GM19025 (cell line): ENCODE measurements around the gene CGREF1.
A peak's percentile ranks its signal among the peaks of the same experiment; 100 is the strongest.
"Not testable (repeated sequence)": the region's sequence is repeated elsewhere in the genome, so short reads cannot be mapped to it uniquely, and the experiment has no call there.

Experiments used
- ATAC-seq: cut with Tn5 transposase; IDR thresholded peaks from one replicate; pipeline ENCODE4 v1.9.1; 2021; ENCODE audit warnings: mild to moderate bottlenecking, low read depth, moderate library complexity; ENCODE audit not compliant: unreplicated experiment

CGREF1 gene

DNA sequence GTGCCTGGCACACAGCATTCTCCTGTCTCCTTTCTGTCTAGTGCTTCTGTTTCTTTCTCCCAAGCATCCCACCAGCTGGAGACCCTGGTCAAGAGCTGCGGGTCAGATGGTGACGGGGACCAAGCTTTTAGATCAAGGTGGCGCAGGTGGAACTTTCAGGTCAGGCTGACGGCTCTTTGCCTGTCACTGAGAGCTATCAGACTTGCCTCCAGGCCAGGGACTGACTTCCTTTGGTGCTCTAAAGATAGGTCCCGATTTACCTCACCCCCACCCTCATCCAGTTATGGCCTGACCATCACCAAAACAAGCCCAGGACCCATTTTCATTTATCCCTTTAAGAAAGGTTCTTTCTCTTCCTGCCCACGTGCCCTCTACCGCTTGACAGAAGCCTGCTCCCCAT lies 41.7 kb downstream of the CGREF1 start:
- no peak for ATAC-seq

- no peak for ATAC-seq
Measured at GRCh38 chr2:27076323-27076722, 42.6 kb downstream of the CGREF1 start.

GRCh38 chr2:27075566-27075871 lies 43.4 kb downstream of the CGREF1 start:
- not testable (repeated sequence) for ATAC-seq

DNA sequence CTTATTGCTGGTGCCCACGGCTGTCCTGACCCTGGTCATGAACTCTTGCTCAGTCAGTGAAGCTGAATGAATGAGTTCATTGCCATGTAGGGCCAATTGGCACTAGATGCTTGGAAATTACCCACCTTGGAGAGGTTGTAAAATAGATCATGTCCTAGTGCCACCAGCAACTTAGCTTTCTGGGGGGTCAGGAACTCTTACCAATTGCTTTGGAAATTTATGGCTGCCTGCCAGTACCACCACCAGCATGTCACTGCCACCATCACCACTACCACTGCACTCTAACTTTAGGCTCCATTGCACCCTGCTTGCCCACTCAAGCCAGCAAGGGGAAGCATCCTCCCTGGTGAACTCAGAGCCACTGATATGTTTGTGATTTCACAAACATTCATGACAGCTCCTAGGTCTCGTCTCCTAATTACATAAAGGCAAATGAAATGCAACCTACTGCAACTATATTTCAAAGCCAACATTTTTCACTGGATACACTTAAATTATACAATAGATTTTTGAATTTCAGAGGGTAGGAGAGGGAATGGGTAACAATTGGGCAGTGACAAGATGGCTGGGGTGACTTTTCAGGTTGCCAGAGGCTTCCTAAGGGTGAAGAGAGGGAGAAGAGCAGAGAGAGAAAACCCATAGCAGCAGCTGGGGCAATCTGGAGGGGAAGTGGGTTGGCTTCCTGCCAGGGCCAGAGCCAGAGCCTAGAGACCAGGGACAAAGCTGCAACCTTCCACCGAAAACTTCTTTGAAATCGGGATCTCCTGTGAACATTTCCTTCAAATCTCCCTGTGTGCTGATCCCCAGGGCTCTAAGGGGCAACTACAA lies 44.0 kb downstream of the CGREF1 start:
- ATAC-seq = no peak

DNA sequence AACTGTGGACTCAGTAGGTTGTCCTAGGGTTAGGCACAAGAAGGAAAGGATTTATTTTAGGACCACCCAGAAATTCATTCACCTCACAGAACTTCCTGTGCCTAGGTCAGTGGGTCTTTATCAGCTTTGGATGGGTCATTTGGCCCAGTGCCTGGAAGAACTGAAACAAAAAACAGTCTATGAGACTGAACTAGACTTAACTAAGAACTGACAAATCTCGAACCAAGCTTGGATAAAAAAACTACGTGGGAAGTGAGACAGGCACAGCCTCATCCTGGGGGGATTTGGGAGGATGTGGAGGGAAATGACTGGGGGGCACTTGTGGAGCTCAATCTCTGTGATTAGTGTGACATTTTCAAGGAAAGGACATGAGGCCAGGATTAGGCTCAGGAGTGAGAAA lies 45.1 kb downstream of the CGREF1 start:
- no peak for ATAC-seq

DNA sequence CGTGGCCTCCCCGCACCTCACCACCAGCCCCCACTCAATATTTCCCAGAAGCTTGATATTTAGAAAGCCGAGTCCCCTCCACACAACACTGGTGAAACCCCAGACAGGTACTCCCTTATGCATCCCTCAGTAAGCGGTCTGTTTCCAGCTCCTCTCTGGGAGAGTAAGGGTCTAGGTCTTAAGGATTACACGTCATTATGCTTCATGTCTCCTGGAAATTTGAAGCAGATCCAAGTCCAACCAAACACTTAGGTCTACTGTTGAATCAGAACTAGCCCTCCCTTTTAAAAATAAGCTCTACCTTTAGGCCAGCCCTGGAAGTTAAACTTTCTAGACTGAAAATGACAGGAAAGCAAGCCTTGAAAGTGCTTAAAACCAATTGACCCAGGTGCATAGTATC lies 46.0 kb downstream of the CGREF1 start:
- no peak for ATAC-seq

DNA sequence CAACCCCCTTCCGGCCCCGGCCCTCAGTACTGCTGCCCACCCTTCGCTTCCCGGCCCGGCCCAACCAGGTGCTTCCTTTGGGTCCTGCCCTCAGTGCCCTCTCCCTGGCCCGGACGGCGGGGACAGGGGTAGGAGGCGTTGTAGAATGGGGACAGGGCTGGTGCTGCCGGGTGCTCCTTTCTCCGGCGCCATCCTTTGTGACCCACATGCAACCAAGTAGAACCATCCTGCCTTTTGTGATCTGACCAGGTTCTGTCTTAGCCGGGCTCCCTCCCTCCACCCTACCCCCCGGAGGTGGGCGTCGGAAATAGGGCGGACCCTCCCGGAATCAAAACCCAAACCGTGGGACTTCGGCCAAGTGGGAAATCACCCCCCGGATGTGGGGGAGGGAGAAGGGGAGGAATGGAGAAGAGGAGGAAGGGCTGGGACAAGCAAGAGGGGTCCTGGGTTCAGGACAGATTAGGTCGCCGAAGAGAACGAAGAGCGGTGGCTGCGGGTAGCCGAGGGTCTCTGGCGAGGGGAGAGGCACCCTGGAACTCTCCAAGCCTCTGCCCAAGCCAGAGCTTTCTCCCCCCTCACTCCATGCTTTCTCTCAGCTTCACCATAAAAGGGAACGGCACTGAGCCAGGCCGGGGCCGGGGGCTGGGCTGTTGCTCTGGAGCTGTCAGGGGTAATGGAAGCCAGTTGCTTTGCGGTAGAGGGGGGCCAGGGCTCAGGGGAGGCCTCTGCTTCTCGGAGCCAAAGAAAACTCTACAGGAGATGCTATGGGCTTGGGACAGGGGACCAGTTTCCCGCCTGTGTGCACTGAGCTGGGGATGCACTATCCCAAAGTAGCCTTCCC lies 46.7 kb downstream of the CGREF1 start:
- ATAC-seq = no peak

DNA sequence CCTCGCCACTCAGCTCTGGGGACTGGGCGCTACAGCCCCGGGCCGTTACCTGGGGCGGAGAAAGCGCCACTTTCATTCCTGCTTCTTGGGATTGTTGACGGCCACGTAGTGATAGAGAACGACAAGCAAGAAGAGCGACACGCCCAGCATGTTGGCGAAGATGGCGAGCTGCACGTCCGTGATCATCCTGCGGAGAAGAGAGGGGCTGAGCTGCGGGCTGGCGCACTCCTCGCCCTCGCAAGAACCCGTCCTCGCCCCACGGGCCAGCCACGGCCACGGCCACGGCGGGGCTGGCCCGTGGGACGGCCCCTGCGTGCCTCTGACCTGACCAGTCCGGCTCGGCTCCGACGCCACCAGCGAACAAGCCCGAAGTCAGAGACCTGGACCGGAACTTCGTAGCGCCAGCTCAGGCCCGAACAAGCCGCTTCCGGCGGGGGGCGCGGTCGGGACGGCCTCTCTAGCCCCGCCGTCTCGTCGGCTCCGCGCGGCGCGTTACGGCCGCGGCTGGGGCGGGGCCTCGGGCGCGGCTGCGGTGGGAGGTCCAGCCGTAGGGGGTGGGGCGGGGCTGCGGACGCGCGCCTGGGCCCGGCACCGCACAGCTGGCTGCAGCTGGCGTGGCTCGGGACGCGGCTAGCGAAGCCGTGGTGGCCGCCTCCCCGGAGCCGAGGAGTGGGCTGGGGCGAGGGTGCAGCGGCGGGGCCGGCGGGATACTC lies 47.5 kb downstream of the CGREF1 start, which contains the start of gene OST4:
TSS of gene OST4 (minus strand) at position 378 of the 713 bp plus-strand sequence.
- peak; percentile 88 for ATAC-seq

DNA sequence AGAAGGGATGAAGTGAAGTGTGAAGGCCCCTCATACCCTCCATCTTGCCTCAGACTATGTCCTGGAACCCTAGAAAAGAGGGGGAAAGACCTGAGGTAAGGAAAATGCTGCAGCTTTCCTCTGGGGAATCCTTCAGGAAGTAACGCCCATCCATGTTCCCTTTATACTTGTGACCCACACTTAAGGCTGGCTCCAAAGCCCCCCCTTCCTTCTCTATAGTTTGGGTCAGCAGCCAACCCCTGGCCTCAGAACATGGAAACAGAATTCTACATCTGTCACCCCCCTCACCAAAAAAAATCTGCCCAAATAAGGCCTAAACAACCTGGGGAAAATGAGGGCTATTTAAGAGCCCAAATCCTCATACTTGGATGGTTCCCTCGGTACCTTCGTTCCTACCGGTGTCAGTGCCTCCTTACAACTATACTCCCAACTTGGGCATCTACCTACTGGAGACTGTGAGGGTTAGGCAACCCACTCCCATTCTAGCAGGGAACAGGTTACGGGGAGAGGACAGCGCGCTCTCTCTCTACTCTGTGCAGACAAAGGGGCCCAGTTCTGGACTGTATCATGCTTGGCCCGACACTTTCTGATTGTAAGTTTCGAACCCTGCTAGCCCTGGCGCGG lies 48.2 kb downstream of the CGREF1 start:
- ATAC-seq = no peak

GRCh38 chr2:27069961-27070618 lies 48.8 kb downstream of the CGREF1 start:
- no peak for ATAC-seq

GRCh38 chr2:27069436-27069835 lies 49.5 kb downstream of the CGREF1 start:
- no peak for ATAC-seq

- no peak for ATAC-seq
Measured at GRCh38 chr2:27067385-27067784, 51.5 kb downstream of the CGREF1 start.

GRCh38 chr2:27065128-27065527 lies 53.8 kb downstream of the CGREF1 start:
- ATAC-seq = no peak

- ATAC-seq = no peak
Measured at GRCh38 chr2:27060323-27060722, 58.6 kb downstream of the CGREF1 start.

GRCh38 chr2:27059141-27059820 lies 59.6 kb downstream of the CGREF1 start:
- ATAC-seq = no peak

DNA sequence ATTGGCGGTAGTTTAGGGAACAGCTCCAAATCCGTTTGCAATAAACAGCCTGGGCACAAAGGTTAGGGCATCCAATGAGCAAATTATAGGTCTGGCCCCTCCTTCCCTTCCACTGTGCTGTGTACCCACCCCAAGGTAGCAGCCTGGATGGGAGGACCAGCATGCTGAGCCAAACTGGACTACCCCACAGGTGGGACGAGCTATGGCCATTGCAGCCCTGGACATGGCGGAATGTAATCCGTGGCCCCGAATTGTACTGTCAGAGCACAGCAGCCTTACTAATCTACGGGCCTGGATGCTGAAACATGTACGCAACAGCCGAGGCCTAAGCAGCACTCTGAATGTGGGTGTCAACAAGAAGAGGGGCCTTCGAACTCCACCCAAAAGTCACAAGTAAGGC lies 60.7 kb downstream of the CGREF1 start:
- ATAC-seq = no peak

- ATAC-seq = no peak
Measured at GRCh38 chr2:27057184-27057583, 61.7 kb downstream of the CGREF1 start.

- no peak for ATAC-seq
Measured at GRCh38 chr2:27054721-27055120, 64.2 kb downstream of the CGREF1 start.

DNA sequence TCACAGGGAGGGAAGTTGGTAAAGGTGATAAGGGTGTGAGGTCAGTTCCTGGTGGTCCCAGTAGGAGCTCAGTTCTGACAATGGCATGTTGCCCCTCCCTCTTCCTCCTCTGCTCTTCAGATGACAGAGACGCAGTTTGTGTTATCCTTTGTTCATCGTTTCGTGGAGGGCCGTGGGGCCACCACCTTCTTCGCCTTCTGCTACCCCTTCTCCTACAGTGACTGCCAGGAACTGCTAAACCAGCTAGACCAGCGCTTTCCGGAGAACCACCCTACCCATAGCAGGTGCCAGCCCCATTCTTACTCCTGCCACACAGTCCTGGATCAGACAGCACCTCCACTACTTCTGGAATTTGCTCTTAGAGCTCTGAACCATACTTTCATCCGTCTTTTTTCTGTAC lies 65.2 kb downstream of the CGREF1 start:
- ATAC-seq = no peak

DNA sequence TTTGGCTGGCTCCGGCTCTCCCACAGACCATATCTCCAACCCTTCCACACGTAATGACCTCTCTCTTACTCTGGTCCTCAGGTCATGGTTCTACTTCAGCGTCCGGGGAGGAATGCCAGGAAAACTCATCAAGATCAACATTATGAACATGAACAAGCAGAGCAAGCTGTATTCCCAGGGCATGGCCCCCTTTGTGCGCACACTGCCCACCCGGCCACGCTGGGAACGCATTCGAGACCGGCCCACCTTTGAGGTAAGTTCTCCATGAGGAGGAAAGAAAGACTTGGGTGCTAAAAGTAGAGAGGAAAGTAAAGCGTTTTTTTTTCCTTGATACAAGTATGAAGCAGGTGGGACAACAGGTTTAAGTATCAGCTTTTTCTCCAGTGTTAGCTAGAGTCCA lies 65.6 kb downstream of the CGREF1 start:
- no peak for ATAC-seq
